C4-2B (cell line): Measurements from ENCODE around the gene ACBD3.

Experiments used
- H3K27ac ChIP-seq: fragments of 450-650 bp; 2 replicates; pipeline ENCODE4 v1.5.1; 2017
- ZFX ChIP-seq: fragments of 450-650 bp; IDR thresholded peaks from 2 replicates; pipeline ENCODE4 v1.6.1; 2017
- TF ChIP-seq, protein P1 (sequence below): fragments of 450-650 bp; conservative IDR thresholded peaks from 2 replicates; pipeline ENCODE4 v1.5.1; 2017; ENCODE audit warnings: mild to moderate bottlenecking

Gene ACBD3

DNA sequence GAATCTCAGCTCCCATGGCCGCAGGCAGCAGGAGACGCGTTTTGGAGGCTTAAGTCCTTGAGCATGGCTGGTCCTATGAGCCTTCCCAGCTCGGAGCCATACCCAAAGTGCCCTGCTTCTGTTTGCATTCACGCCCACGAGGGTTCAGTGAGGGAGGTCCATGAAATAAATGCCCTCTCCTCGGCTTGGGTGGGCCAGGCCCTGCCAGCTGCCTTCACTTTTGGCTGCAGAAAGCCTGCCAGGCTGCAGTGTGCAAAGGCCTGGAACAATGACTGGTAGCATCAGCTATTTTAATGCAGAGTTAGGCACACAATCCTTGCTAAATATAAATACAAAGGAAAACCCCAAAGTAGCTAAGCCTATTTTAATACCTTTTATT lies 74.7 kb downstream of the ACBD3 start:
- TF ChIP-seq ZFX, result no peak
- TF ChIP-seq, protein P1, sequence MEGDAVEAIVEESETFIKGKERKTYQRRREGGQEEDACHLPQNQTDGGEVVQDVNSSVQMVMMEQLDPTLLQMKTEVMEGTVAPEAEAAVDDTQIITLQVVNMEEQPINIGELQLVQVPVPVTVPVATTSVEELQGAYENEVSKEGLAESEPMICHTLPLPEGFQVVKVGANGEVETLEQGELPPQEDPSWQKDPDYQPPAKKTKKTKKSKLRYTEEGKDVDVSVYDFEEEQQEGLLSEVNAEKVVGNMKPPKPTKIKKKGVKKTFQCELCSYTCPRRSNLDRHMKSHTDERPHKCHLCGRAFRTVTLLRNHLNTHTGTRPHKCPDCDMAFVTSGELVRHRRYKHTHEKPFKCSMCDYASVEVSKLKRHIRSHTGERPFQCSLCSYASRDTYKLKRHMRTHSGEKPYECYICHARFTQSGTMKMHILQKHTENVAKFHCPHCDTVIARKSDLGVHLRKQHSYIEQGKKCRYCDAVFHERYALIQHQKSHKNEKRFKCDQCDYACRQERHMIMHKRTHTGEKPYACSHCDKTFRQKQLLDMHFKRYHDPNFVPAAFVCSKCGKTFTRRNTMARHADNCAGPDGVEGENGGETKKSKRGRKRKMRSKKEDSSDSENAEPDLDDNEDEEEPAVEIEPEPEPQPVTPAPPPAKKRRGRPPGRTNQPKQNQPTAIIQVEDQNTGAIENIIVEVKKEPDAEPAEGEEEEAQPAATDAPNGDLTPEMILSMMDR, result no peak
- H3K27ac ChIP-seq, result no peak overlapping the region

DNA sequence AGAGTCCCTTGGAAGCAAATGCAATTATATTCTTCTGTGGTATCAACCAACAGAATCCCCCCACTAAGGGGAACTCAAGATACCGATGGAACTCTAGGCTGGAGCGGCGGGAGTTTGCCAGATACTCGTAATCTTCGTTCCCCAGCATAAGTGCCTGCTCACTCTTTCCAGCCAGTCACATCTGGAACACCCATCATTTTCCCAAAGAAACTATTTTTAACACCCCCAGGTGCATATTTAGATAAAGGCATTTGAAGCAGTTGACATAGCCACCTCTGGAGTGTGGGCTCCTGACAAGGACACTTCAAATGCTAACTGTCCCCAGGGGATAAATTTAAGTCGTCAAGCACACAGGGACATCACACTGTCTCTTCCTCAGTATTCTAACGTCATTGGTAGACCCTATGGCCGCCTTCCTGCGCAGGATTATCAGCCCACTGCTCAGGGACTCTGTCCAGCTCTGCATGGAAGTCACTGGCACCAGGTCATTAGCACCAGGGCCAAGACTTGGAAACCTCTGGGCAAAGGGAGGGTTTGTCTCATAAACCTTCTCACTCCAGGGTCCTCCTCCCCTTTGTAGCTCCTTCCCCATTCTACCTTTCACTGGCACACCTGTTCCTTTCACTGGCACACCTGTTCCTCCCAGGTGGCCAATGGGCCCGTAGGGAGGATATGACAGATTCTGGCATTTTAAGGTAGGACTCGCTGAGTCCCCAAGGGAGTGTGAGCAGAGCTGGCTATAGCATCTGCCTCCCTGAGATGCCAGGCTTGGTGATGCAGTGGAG lies 75.3 kb downstream of the ACBD3 start:
- peak overlapping the region; percentile 89 for H3K27ac ChIP-seq

DNA sequence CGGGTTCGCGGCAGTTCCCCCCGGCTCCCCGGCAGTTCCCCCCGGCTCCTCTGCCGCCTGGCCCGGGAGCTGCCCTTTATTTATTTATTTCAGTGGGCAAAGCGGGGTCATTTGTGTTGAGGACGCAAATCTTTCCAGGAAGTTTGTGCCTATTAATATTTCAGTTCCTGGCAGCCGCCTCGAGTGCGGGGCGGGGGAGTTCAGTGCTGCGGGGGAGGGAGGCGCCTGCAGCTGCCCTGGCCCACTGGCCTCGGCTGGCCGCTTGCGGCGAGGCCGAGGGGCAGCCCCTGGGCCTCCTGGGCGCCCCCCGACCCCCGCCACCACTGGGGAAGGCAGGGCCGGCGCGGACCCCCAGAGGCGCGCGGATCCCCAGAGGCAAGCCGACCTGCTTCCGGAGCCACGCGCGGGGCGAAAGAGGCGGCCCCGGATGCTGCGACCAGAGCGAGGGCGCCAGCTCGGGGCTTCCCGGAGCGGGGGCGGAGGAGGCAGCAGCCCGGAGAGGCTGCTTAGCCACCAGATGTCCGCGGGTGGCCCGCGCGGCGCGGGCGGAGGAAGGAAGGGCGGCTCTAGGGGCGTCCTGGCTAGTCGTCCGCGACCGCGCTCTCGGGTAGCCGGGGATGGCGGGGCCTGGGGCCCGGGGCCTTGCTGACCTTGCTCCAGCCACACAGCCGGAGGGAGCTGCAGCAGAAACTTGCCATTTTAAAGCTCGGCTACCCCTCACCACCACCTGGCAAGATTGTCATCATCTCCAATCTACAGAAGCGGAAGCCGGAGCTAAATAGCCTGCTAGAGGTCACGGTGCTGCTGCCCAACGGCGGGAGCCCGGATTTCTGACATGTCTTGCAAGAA lies 76.1 kb downstream of the ACBD3 start:
- TF ChIP-seq, protein P1, result no peak
- peak; percentile 64; the same call in 1 of the 2 replicates for TF ChIP-seq ZFX
- peak overlapping the region; percentile 89 for H3K27ac ChIP-seq

More for the DNA sequence above, 75.3 kb downstream of the ACBD3 start:
- no peak for TF ChIP-seq ZFX
- TF ChIP-seq, protein P1, result no peak

DNA sequence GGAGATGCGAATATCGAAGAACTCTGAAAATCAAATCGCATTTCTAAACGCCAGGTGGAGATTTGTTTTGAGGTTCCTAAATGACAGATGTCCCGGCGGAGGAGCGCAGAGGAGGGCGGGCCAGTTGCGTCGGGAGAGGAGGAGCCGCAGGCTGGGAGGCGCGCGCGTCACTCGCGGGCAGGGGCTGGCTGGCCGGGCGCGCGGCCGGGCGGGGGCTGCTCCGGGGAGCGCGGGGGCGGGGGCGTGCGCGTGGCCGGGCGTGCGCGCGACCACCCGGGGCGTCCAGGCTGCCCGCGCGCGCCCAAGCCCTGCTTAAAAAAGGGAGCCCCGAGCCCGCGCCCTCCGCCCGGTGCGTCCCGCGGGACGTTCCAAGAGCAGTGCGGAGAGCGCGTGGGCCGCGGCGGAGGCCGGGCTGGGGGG lies 76.7 kb downstream of the ACBD3 start:
- TF ChIP-seq, protein P1, result no peak
- TF ChIP-seq ZFX, result no peak
- peak overlapping the region; percentile 89 for H3K27ac ChIP-seq

DNA sequence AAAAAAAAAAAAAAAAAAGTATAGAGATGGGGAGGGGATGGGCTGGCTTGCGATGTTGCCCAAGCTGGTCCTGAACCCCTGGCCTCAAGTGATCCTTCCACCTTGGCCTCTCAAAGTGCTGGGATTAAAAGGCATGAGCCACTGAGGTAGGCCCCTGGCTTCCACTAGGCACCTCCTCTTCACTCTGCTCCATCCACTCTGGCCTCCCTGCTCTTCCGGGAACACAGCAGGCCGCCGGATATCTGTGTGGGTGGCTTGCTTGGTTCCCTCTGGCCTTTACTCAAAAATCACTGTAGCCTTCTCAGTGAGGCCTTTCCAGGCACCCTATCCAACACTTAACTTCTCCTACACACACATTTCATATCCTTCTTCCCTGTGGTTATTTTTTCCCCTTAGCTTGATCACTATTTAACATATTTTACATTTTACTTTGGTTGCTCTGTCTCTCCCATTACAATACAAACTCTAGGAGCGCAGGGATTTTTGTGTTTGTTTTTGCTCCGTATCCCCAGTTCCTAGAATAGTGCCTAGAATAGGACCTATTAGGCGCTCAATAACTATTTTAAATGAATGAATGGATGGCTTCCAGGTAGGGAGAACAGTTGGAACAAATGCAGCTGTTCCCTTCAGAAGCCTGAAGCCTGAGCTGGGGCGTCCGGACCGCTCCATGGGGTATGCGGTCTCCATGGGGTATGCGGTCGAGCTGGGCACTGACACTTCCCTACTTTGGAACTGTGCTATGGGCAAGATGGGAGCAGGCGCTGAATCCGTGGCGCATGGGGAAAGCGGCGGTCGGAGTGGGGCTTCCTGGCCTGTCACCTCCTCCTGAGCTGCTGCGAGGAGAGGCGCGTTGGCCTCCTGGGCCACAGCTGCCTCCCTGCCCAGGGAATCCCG lies 77.4 kb downstream of the ACBD3 start:
- H3K27ac ChIP-seq, result peak overlapping the region; percentile 89
- no peak for TF ChIP-seq ZFX
- TF ChIP-seq, protein P1, result no peak

DNA sequence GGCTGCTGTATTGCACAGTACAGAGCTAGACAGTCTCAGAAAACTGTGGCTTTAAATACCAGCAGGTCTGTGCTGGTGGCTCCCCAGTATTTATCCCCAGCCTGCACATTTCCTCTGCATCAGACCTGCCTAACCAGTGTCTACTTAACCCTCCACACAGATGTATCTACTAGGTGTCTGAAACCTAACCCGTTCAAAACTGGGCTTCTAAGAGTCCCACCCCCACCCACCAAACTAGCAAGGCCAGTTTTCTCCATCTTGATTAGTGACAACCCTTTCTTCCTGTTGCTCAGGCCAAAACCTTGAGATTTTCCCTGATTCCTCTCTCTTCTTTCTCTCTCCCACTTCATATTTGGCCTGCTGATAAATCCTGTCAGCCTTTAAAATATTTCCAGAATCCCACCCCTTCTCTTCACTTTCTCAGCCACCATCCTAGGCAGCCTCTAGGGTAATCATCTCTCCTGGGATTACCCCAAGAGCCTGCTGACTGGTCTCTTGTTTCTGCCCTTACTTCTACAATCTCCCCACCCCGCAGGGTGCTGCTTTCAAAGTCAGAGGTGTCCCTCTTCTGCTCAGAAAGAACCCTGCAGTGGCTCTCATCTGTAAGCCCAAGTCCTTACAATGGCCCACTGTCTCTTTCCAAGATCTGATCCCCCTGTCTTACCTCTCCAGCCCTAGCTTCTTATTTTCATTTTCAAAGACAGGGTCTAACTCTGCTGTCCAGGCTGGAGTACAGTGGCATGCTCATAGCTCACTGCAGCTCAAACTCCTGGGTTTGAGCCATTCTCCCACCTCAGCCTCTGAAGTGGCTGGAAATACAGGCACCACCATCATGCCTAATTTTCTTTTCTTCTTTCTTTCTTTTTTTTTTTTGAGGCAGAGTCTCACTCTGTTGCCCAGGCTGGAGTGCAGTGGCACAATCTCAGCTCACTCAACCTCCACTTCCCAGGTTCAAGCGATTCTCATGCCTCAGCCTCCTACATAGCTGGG lies 78.8 kb downstream of the ACBD3 start:
- peak overlapping the region; percentile 89 for H3K27ac ChIP-seq
- no peak for TF ChIP-seq ZFX
- TF ChIP-seq, protein P1, result no peak
